T-helper 22 cell (primary cell): ENCODE data around the gene SPINT2.
"Not testable (repeated sequence)": the region's sequence is repeated elsewhere in the genome, so short reads cannot be mapped to it uniquely, and the experiment has no call there.

Source experiments
- DNase-seq: peaks from one replicate; pipeline ENCODE4 v3.0.0-alpha.2; 2020; ENCODE audit warnings: low read depth

Gene SPINT2

GRCh38 chr19:38243279-38243673, 21.1 kb upstream of the SPINT2 start:
- no peak for DNase-seq

- no peak for DNase-seq
Measured at GRCh38 chr19:38245826-38246498, 18.4 kb upstream of the SPINT2 start.

- no peak for DNase-seq
Measured at GRCh38 chr19:38247126-38247525, 17.2 kb upstream of the SPINT2 start.

- no peak for DNase-seq
Measured at GRCh38 chr19:38247734-38248268, 16.6 kb upstream of the SPINT2 start.

GRCh38 chr19:38248421-38248820, 16.0 kb upstream of the SPINT2 start:
- DNase-seq, result no peak

GRCh38 chr19:38250428-38250820, 13.9 kb upstream of the SPINT2 start:
- no peak for DNase-seq

GRCh38 chr19:38250821-38251563, 13.4 kb upstream of the SPINT2 start:
- DNase-seq, result no peak

- no peak for DNase-seq
Measured at GRCh38 chr19:38251564-38252051, 12.8 kb upstream of the SPINT2 start.

- no peak for DNase-seq
Measured at GRCh38 chr19:38252385-38252784, 12.0 kb upstream of the SPINT2 start.

- no peak for DNase-seq
Measured at GRCh38 chr19:38252941-38253691, 11.3 kb upstream of the SPINT2 start.

GRCh38 chr19:38253788-38254187, 10.6 kb upstream of the SPINT2 start:
- DNase-seq, result no peak

GRCh38 chr19:38255383-38256014, 8.9 kb upstream of the SPINT2 start:
- no peak for DNase-seq

GRCh38 chr19:38261942-38262341, 2.4 kb upstream of the SPINT2 start:
- DNase-seq, result not testable (repeated sequence)

GRCh38 chr19:38262585-38263268, 1.6 kb upstream of the SPINT2 start:
- DNase-seq, result no peak

- peak; percentile 63 for DNase-seq
Measured at GRCh38 chr19:38263689-38264485, 486 bp upstream of the SPINT2 start.

GRCh38 chr19:38265213-38265861, 964 bp downstream of the SPINT2 start:
- DNase-seq, result no peak

- no peak for DNase-seq
Measured at GRCh38 chr19:38265921-38266429, 1.6 kb downstream of the SPINT2 start.

- no peak for DNase-seq
Measured at GRCh38 chr19:38266981-38267597, 2.7 kb downstream of the SPINT2 start.

- no peak for DNase-seq
Measured at GRCh38 chr19:38267761-38268483, 3.5 kb downstream of the SPINT2 start.
